ENCODE results near the gene SMARCB1.

Gene SMARCB1

DNA sequence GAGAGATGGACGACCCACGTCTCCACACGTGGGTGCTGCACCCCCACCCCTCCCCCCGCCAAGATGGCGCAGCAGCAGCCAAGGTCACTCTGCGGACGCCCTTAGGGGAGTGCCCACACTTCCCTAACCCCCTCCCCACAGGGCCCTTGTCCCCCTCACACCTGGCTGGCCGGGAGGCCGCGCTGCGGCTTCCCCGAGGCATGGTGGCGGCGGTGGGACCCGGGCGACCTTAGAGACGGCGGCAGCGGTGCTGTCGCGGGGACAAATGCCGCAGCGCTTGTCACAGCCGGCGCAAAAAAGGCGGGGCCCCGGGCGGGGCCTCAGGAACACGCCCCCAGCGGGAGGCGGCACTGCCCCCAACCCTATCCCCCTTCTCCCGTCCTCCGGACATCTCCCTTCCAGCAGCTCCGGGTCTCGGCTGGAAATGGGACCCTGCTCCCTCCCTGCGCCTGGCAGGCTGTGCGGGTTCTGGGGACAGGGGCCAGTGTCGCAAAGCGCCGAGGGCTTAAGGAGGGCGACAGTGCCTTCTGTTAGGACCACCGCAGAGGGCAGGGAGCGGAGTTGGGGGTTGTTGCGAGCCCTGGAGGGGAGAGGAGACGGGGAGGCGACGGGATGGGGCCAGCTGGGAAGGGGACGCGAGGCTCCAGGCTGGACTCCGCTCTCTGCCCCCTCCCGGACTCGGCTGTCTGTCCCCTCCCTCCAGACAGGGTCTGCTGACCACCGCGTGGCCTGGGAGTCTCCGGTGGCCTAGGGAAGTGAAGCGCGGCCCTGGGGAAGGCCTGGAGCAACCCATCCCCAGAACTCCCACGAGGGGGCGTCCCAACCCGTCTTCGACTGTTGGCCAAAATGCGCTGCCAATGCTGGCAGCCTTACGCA, 18.9 kb upstream of the SMARCB1 start, which contains the start of gene CHCHD10:
Gene CHCHD10, minus strand, starts transcription at position 300 of the 876 bp plus-strand sequence. Its CDS starts 98 bp downstream, at position 202.
- H3K27ac Mint-ChIP-seq = peak within 1 kb of the TSS; percentile 97
- intact Hi-C loops (cut with micrococcal nuclease) = loop anchor here (5.0 kb wide), 2 partner anchors 51 to 79 kb away; no protein-coding TSS in a partner anchor
- H3K9me3 Mint-ChIP-seq = no peaks in the 10 kb centered on the region
- peaks cover 11% of the 10 kb centered on the region for H3K27me3 Mint-ChIP-seq
- peak within 1 kb of the TSS; percentile 92 for H3K4me3 Mint-ChIP-seq
- peaks cover 29% of the 10 kb centered on the region for H3K36me3 Mint-ChIP-seq (ENCODE audit: low read depth)
- peaks cover 57% of the 10 kb centered on the region for H3K4me1 Mint-ChIP-seq (ENCODE audit: low read depth)

DNA sequence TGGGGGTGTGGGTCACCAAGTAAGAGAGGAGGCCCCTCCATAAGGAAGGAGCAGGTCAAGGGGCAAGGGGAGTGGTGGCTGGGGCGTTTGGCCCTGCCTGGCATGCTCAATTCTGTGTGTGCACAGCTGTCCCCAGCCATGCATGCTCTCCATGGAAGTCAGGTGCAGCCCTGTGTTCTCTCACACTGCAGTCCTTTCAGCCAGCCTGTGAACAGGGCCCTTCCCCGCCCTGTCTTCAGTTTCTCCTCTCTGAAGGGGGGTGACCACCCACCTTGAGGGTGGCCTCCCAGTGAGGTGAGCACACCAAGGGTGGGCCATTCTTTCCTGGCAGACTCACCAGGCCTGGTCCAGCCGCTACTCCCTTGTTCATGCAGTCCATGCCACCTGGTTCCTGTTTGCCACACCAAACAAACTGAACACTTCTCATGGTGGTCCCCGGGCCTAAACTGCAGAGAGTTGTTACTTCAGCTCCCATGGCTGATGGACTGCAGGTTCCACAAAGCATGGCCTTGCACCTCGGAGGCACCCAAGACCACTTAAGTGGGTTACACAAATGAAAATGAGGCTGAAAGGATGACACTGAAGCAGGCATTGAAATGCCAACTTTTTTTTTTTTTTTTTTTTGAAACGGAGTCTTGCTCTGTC, 17.3 kb upstream of the SMARCB1 start:
- intact Hi-C loops (cut with micrococcal nuclease) = loop anchor here (5.0 kb wide), 2 partner anchors 52 to 78 kb away; no protein-coding TSS in a partner anchor
- Mint-ChIP-seq H3K36me3 (ENCODE audit: low read depth) (peaks cover 23% of the 10 kb centered on the region), H3K9me3 (no peaks in the 10 kb centered on the region), H3K4me3 (no peak overlapping the region), H3K27ac (no peak overlapping the region), H3K27me3 (peaks cover 26% of the 10 kb centered on the region), H3K4me1 (ENCODE audit: low read depth) (peaks cover 46% of the 10 kb centered on the region)

DNA sequence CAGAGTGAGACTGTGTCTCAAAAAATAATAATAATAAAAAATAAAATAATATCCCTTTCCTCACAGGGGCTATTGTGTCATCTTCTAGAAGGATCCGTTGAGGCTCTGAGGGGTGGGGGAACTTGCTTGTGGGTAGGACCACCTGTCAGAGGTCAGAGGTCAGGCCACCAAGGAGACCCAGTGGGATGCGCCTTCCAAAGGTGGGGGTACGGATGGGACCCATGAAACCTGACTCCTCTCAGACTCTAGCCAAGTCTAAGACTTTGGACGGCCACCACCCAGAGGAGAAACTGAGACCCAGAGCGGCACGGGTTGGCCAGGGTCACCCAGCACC, 14.5 kb upstream of the SMARCB1 start:
- no peaks in the 10 kb centered on the region for H3K9me3 Mint-ChIP-seq
- H3K27ac Mint-ChIP-seq = no peak overlapping the region
- peaks cover 6% of the 10 kb centered on the region for H3K36me3 Mint-ChIP-seq (ENCODE audit: low read depth)
- intact Hi-C loops (cut with micrococcal nuclease) = no loop called here
- peaks cover 22% of the 10 kb centered on the region for H3K4me1 Mint-ChIP-seq (ENCODE audit: low read depth)
- H3K27me3 Mint-ChIP-seq = peaks cover 34% of the 10 kb centered on the region
- H3K4me3 Mint-ChIP-seq = peak overlapping the region; percentile 61

DNA sequence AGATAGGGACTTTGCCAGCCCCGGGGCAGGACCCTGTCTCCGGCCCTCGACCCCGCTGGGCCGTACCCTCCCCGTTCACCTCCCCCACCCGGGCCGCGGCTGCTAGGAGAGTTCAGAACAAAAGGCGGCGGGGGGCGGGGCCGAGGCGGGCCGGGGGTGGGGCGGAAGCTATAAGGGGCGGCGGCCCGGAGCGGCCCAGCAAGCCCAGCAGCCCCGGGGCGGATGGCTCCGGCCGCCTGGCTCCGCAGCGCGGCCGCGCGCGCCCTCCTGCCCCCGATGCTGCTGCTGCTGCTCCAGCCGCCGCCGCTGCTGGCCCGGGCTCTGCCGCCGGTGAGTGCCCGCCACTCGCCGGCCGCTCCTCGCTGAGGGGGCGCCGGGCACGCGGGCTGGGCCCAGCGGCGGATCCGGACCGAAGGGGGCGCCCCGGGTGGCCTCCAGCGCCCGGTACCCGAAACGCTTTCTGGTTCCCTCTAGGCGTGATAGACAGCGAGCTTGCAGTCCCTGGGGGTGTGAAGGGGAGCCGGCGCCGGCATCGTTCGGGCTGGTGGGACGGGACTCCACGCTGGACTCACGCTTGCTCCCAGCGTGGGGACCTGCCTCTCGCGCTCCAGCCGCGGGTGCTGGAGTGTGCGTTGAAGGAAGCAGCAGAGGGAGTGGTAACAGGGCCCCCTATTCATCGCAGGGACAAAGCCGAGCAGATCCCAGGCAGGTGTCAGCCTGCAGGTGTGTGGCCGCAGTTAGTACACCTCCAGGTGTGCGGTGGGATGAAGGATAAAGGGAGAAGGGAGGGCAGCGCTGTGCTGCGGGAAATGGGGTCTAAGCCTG, 13.9 kb upstream of the SMARCB1 start, which contains the start of gene MMP11:
Gene MMP11, plus strand, starts transcription at position 201 of the 825 bp plus-strand sequence. Its CDS starts 22 bp downstream, at position 223.
- Mint-ChIP-seq H3K36me3 (ENCODE audit: low read depth) (peaks cover 4% of the 10 kb centered on the region), H3K4me3 (peak within 1 kb of the TSS; percentile 61), H3K9me3 (no peaks in the 10 kb centered on the region), H3K4me1 (ENCODE audit: low read depth) (peaks cover 22% of the 10 kb centered on the region), H3K27me3 (peaks cover 34% of the 10 kb centered on the region), H3K27ac (no peak within 1 kb of the TSS)
- intact Hi-C loops (cut with micrococcal nuclease) = no loop called here

DNA sequence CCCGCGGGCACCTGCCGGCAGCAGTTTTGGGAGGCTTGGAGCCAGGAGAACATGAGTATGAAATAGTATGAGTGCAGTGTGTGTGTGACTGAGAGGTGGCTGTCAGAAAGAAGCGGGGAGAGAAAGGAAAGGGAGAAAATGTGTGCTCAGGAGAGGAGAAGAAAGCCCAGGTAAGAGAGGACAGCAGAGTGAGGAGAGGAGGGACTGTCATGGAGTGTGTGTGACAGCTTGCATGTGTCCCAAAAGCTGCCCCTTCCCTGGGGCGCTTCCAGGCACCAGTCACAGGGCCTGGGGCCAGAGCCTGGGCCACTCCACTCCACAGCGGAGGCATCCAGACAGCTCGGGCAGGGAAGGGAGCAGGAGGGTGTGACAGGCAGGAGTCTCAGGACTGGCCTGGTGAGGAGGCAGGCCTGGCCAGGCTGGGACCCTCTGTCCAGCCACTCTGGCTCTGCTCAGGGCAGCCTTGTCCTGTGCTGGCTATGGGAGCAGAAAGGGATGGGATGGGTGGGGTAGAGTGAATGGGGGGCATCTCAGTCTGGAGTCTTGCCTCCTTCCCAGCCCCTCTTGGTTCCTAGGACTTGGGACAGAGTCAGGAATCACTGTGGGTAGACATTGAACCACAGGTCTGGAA, 13.2 kb upstream of the SMARCB1 start:
- Mint-ChIP-seq H3K4me1 (ENCODE audit: low read depth) (peaks cover 17% of the 10 kb centered on the region), H3K4me3 (no peak overlapping the region), H3K9me3 (no peaks in the 10 kb centered on the region), H3K27me3 (peaks cover 34% of the 10 kb centered on the region), H3K36me3 (ENCODE audit: low read depth) (no peaks in the 10 kb centered on the region), H3K27ac (no peak overlapping the region)
- intact Hi-C loops (cut with micrococcal nuclease) = no loop called here

DNA sequence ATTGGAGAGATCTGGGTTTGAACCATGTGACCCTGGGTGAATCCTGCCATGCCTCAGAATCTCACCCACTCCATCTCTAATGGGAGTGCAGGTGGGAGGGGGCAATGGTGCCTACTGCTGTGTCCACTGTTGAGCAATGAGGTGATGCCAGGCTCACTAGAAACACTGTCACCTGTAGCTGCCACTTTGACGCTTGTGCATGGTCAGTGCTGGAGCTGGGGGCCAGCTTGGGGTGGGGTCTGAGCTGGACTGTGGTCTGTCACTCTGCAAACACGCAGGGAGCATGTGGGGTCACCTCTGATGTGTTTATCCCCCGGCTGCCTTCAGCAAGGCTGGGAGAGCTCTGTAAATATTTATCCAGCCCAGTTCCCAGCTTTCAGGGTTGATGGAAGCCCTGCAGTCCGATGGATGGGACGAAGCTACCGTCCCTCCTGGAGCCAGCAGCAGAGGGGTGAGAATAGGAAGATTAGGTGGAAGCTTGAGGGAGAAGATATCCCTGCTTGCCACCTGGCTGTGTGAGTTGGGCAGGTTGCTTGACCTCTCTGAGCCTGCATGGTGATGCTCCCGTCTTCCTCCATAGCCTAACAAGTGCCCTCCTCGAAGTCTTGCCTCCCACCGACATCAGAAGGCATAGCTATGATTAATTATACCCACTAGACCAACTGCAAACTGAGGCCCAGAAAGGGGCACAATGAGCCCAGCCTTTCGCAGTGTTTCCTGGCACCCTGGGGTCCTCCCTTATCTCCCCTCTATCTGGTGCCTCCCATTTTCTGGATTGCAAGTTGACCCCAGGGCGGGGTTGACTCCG, 12.4 kb upstream of the SMARCB1 start:
- Mint-ChIP-seq H3K4me1 (ENCODE audit: low read depth) (peaks cover 16% of the 10 kb centered on the region), H3K4me3 (no peak overlapping the region), H3K27me3 (peaks cover 34% of the 10 kb centered on the region), H3K27ac (no peak overlapping the region), H3K36me3 (ENCODE audit: low read depth) (no peaks in the 10 kb centered on the region), H3K9me3 (no peaks in the 10 kb centered on the region)
- intact Hi-C loops (cut with micrococcal nuclease) = no loop called here

DNA sequence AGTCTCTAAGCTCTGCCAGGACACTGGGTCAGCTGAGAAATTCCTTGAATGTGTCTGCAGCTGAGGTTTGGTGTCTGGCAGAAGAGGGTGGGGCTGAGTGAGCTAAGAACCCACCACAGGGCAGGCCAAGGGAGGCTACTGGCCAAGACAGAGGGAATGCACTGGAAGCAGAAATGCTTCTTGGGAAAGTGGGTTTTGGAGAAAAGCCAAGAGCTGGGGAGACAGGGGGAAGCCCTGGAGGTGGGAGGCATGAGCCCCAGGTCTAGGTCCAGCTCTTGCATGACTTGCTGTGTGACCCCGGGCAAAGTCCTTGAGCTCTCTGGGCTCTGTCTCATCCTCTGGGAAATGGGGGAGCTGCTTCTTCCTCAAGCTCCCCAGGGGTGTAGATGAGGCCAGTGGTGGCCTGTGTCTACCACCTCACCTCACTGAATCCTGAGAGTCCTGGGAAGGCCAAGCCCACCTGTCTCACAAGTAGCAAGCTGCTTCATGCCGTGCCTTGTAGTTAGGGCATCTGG, 11.8 kb upstream of the SMARCB1 start:
- intact Hi-C loops (cut with micrococcal nuclease) = no loop called here
- peaks cover 16% of the 10 kb centered on the region for H3K4me1 Mint-ChIP-seq (ENCODE audit: low read depth)
- no peaks in the 10 kb centered on the region for H3K9me3 Mint-ChIP-seq
- no peak overlapping the region for H3K4me3 Mint-ChIP-seq
- no peak overlapping the region for H3K27ac Mint-ChIP-seq
- peaks cover 34% of the 10 kb centered on the region for H3K27me3 Mint-ChIP-seq
- no peaks in the 10 kb centered on the region for H3K36me3 Mint-ChIP-seq (ENCODE audit: low read depth)

DNA sequence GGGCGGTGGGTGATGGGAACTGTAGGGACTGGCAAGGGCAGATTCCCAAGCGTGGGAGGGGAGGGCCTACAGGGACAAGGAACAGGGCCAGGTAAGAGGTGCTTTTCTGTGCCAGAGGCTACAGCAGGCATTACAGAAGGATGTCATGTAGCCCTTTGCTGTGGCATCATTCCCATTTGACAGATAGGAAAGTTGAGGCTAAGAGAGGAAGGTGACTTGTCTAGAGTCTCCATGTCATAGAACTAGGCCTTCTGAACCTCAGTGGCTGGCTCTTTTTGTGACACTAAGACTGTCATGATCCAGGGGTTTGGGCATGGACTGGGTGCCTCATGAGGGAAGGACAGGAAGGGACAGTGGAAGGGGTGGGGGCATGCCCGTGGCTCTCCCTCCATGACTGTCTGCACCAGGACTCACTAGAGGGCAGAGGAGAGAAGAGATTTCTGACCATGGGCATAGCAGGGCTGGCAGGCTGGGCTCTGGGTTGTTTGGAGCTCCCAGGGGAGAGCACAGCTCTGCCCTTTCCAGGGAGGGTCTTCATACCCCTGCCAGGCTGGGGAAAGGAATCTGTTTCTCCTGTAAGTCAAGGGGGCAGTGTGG, 10.9 kb upstream of the SMARCB1 start:
- peaks cover 34% of the 10 kb centered on the region for H3K27me3 Mint-ChIP-seq
- H3K27ac Mint-ChIP-seq = peak overlapping the region; percentile 7
- H3K4me3 Mint-ChIP-seq = no peak overlapping the region
- intact Hi-C loops (cut with micrococcal nuclease) = no loop called here
- H3K4me1 Mint-ChIP-seq (ENCODE audit: low read depth) = peaks cover 15% of the 10 kb centered on the region
- H3K9me3 Mint-ChIP-seq = no peaks in the 10 kb centered on the region
- H3K36me3 Mint-ChIP-seq (ENCODE audit: low read depth) = no peaks in the 10 kb centered on the region

DNA sequence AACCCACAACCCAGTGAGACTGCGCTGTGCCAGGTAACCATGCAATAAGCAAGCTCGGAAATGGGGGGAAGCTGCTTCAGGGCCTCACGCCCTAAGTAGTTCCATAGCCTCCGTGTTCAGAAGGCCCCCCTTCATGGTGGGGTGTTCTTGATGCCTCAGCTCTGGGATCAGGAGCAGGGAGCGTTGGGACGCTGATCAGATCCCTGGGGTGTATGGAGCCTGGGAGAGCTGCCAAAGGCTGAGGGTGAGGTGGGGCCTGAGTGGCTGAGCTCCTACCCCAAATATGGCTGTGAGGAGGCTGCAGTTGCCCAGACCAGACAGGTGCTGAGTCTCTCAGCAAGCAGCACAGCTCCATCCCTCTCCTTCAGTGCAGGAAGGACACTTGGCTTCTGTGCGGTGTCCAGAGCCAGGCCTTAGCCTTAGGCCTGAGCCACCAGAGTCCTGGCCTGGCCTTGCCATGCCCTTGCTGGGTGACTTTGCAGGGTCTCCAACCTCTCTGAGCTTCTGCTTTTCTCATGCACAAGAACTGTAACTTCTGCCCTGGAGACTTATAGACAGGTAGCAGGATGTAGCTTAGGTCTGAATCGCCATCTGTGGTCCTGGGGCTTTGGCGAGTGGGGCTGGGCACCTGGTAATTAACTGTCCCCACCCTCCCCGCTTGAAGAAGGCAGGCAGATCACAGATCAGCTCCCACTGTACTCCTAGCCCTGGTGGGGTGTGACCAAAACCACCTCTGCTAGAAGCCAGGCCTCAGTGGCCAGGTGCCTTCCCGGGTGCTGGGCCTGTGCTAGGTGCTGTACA, 8.8 kb upstream of the SMARCB1 start:
- intact Hi-C loops (cut with micrococcal nuclease) = no loop called here
- Mint-ChIP-seq H3K27me3 (peaks cover 22% of the 10 kb centered on the region), H3K27ac (no peak overlapping the region), H3K4me3 (no peak overlapping the region), H3K36me3 (ENCODE audit: low read depth) (no peaks in the 10 kb centered on the region), H3K9me3 (no peaks in the 10 kb centered on the region), H3K4me1 (ENCODE audit: low read depth) (peaks cover 4% of the 10 kb centered on the region)

DNA sequence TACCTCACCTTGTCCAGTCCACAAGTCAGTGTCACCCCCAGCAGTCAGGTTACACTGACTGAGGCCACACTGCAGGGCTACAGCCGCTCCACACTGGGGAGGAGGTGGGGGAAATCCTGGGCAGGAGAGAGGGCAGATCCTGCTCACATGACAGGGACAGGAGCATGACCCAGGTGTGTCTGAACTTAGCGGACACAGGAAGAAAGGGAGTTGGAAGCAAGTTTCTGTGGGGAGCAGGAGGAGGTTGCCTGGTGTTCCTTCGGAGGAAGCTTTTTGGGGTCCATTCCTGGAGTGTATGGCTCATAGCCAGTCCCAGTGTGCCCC, 8.2 kb upstream of the SMARCB1 start:
- no peak overlapping the region for H3K27ac Mint-ChIP-seq
- H3K9me3 Mint-ChIP-seq = no peaks in the 10 kb centered on the region
- no peaks in the 10 kb centered on the region for H3K4me1 Mint-ChIP-seq (ENCODE audit: low read depth)
- no peak overlapping the region for H3K4me3 Mint-ChIP-seq
- intact Hi-C loops (cut with micrococcal nuclease) = no loop called here
- peaks cover 16% of the 10 kb centered on the region for H3K27me3 Mint-ChIP-seq
- H3K36me3 Mint-ChIP-seq (ENCODE audit: low read depth) = no peaks in the 10 kb centered on the region

DNA sequence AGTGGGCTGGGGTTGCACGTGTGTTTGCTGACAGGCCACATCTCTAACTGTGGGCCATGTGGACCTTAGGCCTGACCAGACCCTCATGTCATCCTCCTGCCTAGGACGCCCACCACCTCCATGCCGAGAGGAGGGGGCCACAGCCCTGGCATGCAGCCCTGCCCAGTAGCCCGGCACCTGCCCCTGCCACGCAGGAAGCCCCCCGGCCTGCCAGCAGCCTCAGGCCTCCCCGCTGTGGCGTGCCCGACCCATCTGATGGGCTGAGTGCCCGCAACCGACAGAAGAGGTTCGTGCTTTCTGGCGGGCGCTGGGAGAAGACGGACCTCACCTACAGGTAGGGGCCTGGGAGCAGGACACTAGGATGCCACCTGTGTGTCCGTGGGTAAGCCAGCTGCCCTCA, 7.7 kb upstream of the SMARCB1 start:
- Mint-ChIP-seq H3K9me3 (no peaks in the 10 kb centered on the region), H3K27ac (no peak overlapping the region), H3K36me3 (ENCODE audit: low read depth) (no peaks in the 10 kb centered on the region), H3K27me3 (peaks cover 11% of the 10 kb centered on the region), H3K4me1 (ENCODE audit: low read depth) (no peaks in the 10 kb centered on the region), H3K4me3 (no peak overlapping the region)
- intact Hi-C loops (cut with micrococcal nuclease) = no loop called here

DNA sequence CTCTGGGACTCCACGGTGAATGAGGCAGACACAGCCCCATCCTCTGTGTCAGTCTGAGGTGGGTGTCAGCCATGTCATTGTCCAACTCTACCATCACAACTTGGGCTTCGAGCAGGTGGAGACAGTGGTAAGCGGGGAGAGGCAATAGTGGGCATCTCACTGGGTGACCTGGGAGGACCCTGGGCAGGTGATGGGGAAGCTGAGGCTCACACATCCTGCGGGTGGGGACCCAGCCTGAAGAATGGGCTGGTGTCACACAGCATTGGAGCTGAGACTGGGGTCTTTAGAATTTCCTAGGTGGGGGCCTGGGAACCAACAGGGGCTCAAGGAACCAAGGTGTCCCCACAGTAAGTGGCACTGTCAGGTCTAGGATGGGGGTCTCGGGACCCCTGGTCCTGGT, 7.0 kb upstream of the SMARCB1 start:
- no peak overlapping the region for H3K27ac Mint-ChIP-seq
- no peaks in the 10 kb centered on the region for H3K36me3 Mint-ChIP-seq (ENCODE audit: low read depth)
- H3K4me1 Mint-ChIP-seq (ENCODE audit: low read depth) = no peaks in the 10 kb centered on the region
- no peak overlapping the region for H3K4me3 Mint-ChIP-seq
- H3K9me3 Mint-ChIP-seq = no peaks in the 10 kb centered on the region
- intact Hi-C loops (cut with micrococcal nuclease) = loop anchor here (10.0 kb wide), 1 partner anchor 135 kb away; no protein-coding TSS in a partner anchor
- H3K27me3 Mint-ChIP-seq = peaks cover 8% of the 10 kb centered on the region

Measured in dendritic cell treated with granulocyte-macrophage colony-stimulating factor and Interleukin-4, amounts not matched to agents 40 ng/mL and 50 ng/mL, for 4 days (primary cell).